HL-60 (cell line): ENCODE results near the gene C1S.

Experiments used
- DNase-seq, 2 experiments: peaks; one replicate each; pipeline ENCODE4 v3.0.0-alpha.2; 2010 to 2020; ENCODE audit warnings: low read depth in 1 of 2, low spot score in 1 of 2
- H3K27ac ChIP-seq: fragments of 250-450 bp; sonication (Bioruptor Pico); replicated peaks from 2 replicates; pipeline ENCODE4 v1.5.1; 2020; ENCODE audit warnings: mild to moderate bottlenecking, moderate library complexity
- H3K27me3 ChIP-seq: fragments of 250-450 bp; sonication (Bioruptor Pico); 2 replicates; pipeline ENCODE4 v1.5.1; 2021; ENCODE audit warnings: mild to moderate bottlenecking, moderate library complexity; ENCODE audit not compliant: insufficient read depth, poor library complexity, severe bottlenecking
- H3K4me3 ChIP-seq: replicated peaks from 2 replicates; pipeline ENCODE4 v1.5.1; 2011; ENCODE audit warnings: mild to moderate bottlenecking, control low read depth, low read length; ENCODE audit not compliant: insufficient read depth
- GABPA ChIP-seq: IDR thresholded peaks from 2 replicates; pipeline ENCODE4 v1.6.1; 2012; ENCODE audit warnings: low read depth
- POLR2AphosphoS5 ChIP-seq: IDR thresholded peaks from 2 replicates; pipeline ENCODE4 v1.6.1; 2012; ENCODE audit warnings: low read depth
- SPI1 ChIP-seq: IDR thresholded peaks from 2 replicates; pipeline ENCODE4 v1.6.1; 2012; ENCODE audit warnings: low read depth, mild to moderate bottlenecking, borderline replicate concordance
- TF ChIP-seq, protein P1 (sequence below): IDR thresholded peaks from one replicate; pipeline ENCODE4 v1.5.1; 2011; ENCODE audit warnings: low read length, control low read depth, inconsistent platforms; ENCODE audit not compliant: insufficient read depth
- TF ChIP-seq, protein P2 (sequence below): IDR thresholded peaks from 2 replicates; pipeline ENCODE4 v1.6.1; 2012; ENCODE audit warnings: low read depth; ENCODE audit not compliant: insufficient replicate concordance

Gene C1S

DNA sequence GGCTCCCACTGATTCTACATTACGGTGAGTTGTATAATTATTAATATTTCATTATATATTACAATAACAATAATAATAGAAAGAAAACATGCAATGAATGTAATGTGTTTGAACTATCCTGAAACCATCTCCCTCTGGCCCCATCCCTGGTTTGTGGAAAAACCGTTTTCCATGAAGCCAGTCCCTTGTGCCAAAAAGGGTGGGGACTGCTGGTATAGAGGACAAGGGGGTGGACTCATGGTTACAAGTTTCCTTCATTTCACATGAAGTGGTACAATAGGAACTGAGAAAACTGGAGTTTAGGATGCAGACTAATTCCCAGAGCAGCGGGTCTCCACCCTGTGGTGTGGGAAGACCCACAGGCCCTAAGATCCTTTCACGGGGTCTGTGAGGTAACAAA is 51.5 kb downstream of the C1S start:
- Histone ChIP-seq H3K4me3 (no peak overlapping the region), H3K27me3 (no peaks in the 10 kb centered on the region), H3K27ac (no peak overlapping the region)
- DNase-seq, result no peak
- TF ChIP-seq, protein P1, sequence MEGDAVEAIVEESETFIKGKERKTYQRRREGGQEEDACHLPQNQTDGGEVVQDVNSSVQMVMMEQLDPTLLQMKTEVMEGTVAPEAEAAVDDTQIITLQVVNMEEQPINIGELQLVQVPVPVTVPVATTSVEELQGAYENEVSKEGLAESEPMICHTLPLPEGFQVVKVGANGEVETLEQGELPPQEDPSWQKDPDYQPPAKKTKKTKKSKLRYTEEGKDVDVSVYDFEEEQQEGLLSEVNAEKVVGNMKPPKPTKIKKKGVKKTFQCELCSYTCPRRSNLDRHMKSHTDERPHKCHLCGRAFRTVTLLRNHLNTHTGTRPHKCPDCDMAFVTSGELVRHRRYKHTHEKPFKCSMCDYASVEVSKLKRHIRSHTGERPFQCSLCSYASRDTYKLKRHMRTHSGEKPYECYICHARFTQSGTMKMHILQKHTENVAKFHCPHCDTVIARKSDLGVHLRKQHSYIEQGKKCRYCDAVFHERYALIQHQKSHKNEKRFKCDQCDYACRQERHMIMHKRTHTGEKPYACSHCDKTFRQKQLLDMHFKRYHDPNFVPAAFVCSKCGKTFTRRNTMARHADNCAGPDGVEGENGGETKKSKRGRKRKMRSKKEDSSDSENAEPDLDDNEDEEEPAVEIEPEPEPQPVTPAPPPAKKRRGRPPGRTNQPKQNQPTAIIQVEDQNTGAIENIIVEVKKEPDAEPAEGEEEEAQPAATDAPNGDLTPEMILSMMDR, result no peak
- TF ChIP-seq GABPA, result no peak
- TF ChIP-seq, protein P2, sequence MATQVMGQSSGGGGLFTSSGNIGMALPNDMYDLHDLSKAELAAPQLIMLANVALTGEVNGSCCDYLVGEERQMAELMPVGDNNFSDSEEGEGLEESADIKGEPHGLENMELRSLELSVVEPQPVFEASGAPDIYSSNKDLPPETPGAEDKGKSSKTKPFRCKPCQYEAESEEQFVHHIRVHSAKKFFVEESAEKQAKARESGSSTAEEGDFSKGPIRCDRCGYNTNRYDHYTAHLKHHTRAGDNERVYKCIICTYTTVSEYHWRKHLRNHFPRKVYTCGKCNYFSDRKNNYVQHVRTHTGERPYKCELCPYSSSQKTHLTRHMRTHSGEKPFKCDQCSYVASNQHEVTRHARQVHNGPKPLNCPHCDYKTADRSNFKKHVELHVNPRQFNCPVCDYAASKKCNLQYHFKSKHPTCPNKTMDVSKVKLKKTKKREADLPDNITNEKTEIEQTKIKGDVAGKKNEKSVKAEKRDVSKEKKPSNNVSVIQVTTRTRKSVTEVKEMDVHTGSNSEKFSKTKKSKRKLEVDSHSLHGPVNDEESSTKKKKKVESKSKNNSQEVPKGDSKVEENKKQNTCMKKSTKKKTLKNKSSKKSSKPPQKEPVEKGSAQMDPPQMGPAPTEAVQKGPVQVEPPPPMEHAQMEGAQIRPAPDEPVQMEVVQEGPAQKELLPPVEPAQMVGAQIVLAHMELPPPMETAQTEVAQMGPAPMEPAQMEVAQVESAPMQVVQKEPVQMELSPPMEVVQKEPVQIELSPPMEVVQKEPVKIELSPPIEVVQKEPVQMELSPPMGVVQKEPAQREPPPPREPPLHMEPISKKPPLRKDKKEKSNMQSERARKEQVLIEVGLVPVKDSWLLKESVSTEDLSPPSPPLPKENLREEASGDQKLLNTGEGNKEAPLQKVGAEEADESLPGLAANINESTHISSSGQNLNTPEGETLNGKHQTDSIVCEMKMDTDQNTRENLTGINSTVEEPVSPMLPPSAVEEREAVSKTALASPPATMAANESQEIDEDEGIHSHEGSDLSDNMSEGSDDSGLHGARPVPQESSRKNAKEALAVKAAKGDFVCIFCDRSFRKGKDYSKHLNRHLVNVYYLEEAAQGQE, result no peak
- no peak for TF ChIP-seq POLR2AphosphoS5
- TF ChIP-seq SPI1, result no peak

GRCh38 chr12:7113389-7113871 is 52.9 kb downstream of the C1S start:
- TF ChIP-seq, protein P2, result no peak
- peak; percentile 29; the same call in 1 of the 2 replicates for TF ChIP-seq SPI1
- TF ChIP-seq, protein P1, result peak; percentile 63
- TF ChIP-seq POLR2AphosphoS5, result no peak
- TF ChIP-seq GABPA, result no peak
- no peak overlapping the region for H3K4me3 ChIP-seq
- H3K27me3 ChIP-seq, result no peaks in the 10 kb centered on the region
- peak in 1 of 2 experiments; percentile 41 for DNase-seq
- H3K27ac ChIP-seq, result no peak overlapping the region

DNA sequence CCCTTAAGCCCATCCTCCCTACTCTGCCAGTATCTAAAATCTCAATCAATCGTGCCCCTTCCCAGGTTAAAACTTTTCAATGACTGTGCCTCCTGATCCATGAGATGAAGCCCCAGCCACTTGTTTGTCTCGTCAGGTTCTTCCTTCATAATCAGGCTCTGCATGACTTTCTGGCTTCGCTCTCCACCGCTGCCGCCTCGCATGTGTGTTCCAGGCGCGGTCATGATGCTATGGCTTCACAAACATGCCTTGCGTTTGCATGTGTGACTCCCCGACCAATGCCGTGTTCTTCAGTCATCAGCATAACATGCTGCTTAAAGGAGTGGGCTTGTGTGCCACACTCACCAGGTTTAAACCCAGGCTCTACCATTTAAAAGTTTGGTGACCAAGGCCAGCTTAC is 53.5 kb downstream of the C1S start:
- Histone ChIP-seq H3K4me3 (no peak overlapping the region), H3K27me3 (no peaks in the 10 kb centered on the region), H3K27ac (no peak overlapping the region)
- no peak for DNase-seq
- TF ChIP-seq GABPA, result no peak
- TF ChIP-seq, protein P1, result no peak
- no peak for TF ChIP-seq POLR2AphosphoS5
- TF ChIP-seq SPI1, result no peak
- TF ChIP-seq, protein P2, result no peak
